ENCODE results near the gene PRMT1. TPM values are rescaled to one million over a fixed set of nuclear protein-coding genes. Genes with fewer than 3 reads are reported as not detected.

The PRMT1 gene
- total RNA-seq, 6 donors from 2014 or later = 65.6 to 155 (median 82.0) TPM

- H3K4me3 ChIP-seq = peak within 1 kb of the TSS; percentile 42 to 55 (median 48)
- ATAC-seq (ENCODE audit: low FRiP score in 2 of 2) (peak; percentile 56 to 88), DNase-seq (peak in 1 of 2 donors; percentile 65)
- WGBS, 2 donors = 4 to 5% methylated on average over 36 to 38 of the region's 38 CpGs
- peak within 1 kb of the TSS; percentile 3 to 80 (median 77) for H3K27ac ChIP-seq
- H3K4me1 ChIP-seq = peaks cover 26 to 46% (median 38%) of the 10 kb centered on the region in 4 donors
- no peaks in the 10 kb centered on the region for H3K9me3 ChIP-seq
- peaks cover 0 to 17% (median 12%) of the 10 kb centered on the region in 4 donors for H3K36me3 ChIP-seq
- H3K27me3 ChIP-seq = peaks cover 0 to 12% (median 1%) of the 10 kb centered on the region in 4 donors
- TF ChIP-seq EP300 (IDR thresholded peaks at IDR 0.05) (no peak), POLR2A (IDR thresholded peaks at IDR 0.05) (peak in 2 of 4 donors; percentile 34 to 41), CTCF (IDR thresholded peaks at IDR 0.05) (no peak), POLR2AphosphoS5 (IDR thresholded peaks at IDR 0.05) (peak in 1 of 2 donors; percentile 64)
Observed at GRCh38 chr19:49690656-49691242, 13.7 kb downstream of the PRMT1 start, which contains the start of gene CPT1C. Gene CPT1C (plus strand): TSS chr19:49691116. CDS start chr19:49692253, 1,137 bp downstream.

DNA sequence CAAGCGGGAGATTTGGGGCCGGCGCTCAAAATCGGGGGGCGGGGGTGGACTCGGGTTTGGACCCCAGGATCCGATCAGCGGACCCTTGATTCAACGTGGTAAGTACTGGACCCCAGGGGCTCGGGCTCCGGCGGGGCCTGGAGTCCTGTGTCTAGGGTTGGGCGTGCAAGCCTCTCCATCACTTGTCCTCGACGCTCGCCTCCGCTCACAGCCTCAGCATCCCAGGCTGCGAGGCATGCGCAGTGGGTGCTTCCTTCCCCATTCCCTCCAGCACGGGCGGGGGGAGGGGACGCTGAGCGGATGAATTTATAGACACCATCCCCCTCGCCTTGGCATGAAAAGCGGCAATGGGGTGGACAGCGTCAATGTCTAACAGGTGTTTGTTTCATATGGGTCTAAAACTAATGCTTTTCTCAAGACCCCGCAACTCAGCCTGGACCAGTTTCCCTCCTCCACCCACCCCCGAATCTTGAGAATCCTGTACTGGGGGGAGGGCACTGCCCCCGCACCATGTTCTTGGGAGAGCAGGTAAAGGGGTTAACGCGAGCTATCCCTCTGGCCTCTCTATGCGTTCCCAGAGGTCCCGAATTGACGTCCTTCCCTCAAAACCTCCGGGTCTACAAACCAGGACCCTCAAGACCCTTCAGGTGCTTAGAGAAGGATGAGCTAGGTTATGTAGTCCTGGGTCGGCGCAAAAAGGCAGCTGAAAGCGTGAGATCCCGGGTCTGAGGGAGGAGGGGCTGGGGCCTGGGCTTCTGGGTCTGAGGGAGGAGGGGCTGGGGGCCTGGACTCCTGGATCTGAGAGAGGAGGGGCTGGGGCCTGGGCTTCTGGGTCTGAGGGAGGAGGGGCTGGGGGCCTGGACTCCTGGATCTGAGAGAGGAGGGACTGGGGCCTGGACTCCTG is 14.4 kb downstream of the PRMT1 start:
- H3K4me3 ChIP-seq = peak overlapping the region; percentile 5 to 55 (median 48)

DNA sequence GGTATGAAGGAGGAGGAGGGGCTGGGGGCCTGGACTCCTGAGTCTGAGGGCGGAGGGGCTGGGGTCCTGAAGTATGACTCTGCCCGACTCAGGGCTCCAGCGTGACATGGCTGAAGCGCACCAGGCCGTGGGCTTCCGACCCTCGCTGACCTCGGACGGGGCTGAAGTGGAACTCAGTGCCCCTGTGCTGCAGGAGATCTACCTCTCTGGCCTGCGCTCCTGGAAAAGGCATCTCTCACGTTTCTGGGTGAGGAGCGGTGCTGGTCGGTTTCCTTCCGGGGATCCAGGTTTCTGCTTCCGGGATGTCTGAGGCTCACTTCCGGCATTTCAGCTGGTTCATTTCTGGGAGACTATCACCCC is 15.1 kb downstream of the PRMT1 start:
- peaks cover 0 to 6% (median under 1%) of the 10 kb centered on the region in 4 donors for H3K36me3 ChIP-seq
- H3K4me3 ChIP-seq = no peak overlapping the region
- 73 to 76% methylated on average over 6 to 16 of the region's 16 CpGs for WGBS, 2 donors
- ATAC-seq (ENCODE audit: low FRiP score in 2 of 2) (no peak), DNase-seq (no peak)
- H3K4me1 ChIP-seq = peaks cover 21 to 39% (median 31%) of the 10 kb centered on the region in 4 donors
- H3K27ac ChIP-seq = no peak overlapping the region
- TF ChIP-seq CTCF (IDR thresholded peaks at IDR 0.05) (no peak), EP300 (IDR thresholded peaks at IDR 0.05) (no peak), POLR2A (IDR thresholded peaks at IDR 0.05) (no peak), POLR2AphosphoS5 (IDR thresholded peaks at IDR 0.05) (no peak)
- H3K9me3 ChIP-seq = no peaks in the 10 kb centered on the region
- peaks cover 0 to 12% (median 1%) of the 10 kb centered on the region in 4 donors for H3K27me3 ChIP-seq

More for the DNA sequence above, 14.4 kb downstream of the PRMT1 start:
- WGBS, 2 donors = 18 to 23% methylated on average over 24 to 28 of the region's 39 CpGs
- Histone ChIP-seq H3K36me3 (peaks cover 0 to 10% (median 4%) of the 10 kb centered on the region in 4 donors), H3K9me3 (no peaks in the 10 kb centered on the region), H3K27me3 (peaks cover 0 to 12% (median 1%) of the 10 kb centered on the region in 4 donors), H3K27ac (peak overlapping the region in 2 of 4 donors; percentile 78 to 80), H3K4me1 (peaks cover 23 to 42% (median 33%) of the 10 kb centered on the region in 4 donors)
- TF ChIP-seq CTCF (IDR thresholded peaks at IDR 0.05) (no peak), POLR2AphosphoS5 (IDR thresholded peaks at IDR 0.05) (no peak), POLR2A (IDR thresholded peaks at IDR 0.05) (no peak), EP300 (IDR thresholded peaks at IDR 0.05) (no peak)
- peak in 1 of 2 donors; percentile 64 for ATAC-seq (ENCODE audit: low FRiP score in 2 of 2)
- peak in 1 of 2 donors; percentile 82 for DNase-seq

GRCh38 chr19:49696115-49696514 is 19.0 kb downstream of the PRMT1 start:
- Histone ChIP-seq H3K27me3 (no peaks in the 10 kb centered on the region), H3K9me3 (no peaks in the 10 kb centered on the region), H3K36me3 (no peaks in the 10 kb centered on the region), H3K4me3 (no peak overlapping the region), H3K4me1 (peaks cover under 1 to 8% (median 7%) of the 10 kb centered on the region in 4 donors), H3K27ac (no peak overlapping the region)
- WGBS, 2 donors = 83 to 91% methylated on average over 6 of the region's 6 CpGs
- DNase-seq (no peak), ATAC-seq (ENCODE audit: low FRiP score in 2 of 2) (no peak)
- TF ChIP-seq CTCF (IDR thresholded peaks at IDR 0.05) = no peak
- TF ChIP-seq POLR2A (IDR thresholded peaks at IDR 0.05) = no peak
- TF ChIP-seq POLR2AphosphoS5 (IDR thresholded peaks at IDR 0.05) = no peak
- TF ChIP-seq EP300 (IDR thresholded peaks at IDR 0.05) = no peak

Data from upper lobe of left lung (tissue), 6 donors.